ENCODE results near the gene ZNRD2. TPM values are rescaled to one million over a fixed set of nuclear protein-coding genes. Genes with fewer than 3 reads are reported as not detected.
"Not testable (repeated sequence)": the region's sequence is repeated elsewhere in the genome, so short reads cannot be mapped to it uniquely, and the experiment has no call there.

Gene ZNRD2
- total RNA-seq, 1 experiment from 2014 or later = 45.8 TPM

GRCh38 chr11:65522718-65523630, 47.3 kb upstream of the ZNRD2 start:
- not testable (repeated sequence) for H3K4ac ChIP-seq (ENCODE audit: low read depth, low read length); H3K23me2 ChIP-seq (ENCODE audit: insufficient read length, low read depth, low read length, poor library complexity, severe bottlenecking); H2AFZ ChIP-seq (ENCODE audit: low read length); H4K8ac ChIP-seq (replicated peaks; ENCODE audit: insufficient read length, low read depth, low read length); H3K4me1 ChIP-seq (ENCODE audit: insufficient read depth, low read length); H3K27ac Mint-ChIP-seq; H3K27ac ChIP-seq (ENCODE audit: insufficient read length, low read depth, low read length); H4K20me1 ChIP-seq (ENCODE audit: control insufficient read depth, insufficient read depth, insufficient read length); H3K9me3 Mint-ChIP-seq; H2BK20ac ChIP-seq (ENCODE audit: low read depth, low read length, poor library complexity, severe bottlenecking); H4K5ac ChIP-seq (ENCODE audit: insufficient read length, low read depth, low read length); H3K79me1 ChIP-seq (ENCODE audit: insufficient read depth, low read depth, low read length, poor library complexity, severe bottlenecking); H4K91ac ChIP-seq (ENCODE audit: insufficient read length, low read depth, low read length); H3K4me3 Mint-ChIP-seq; H3K56ac ChIP-seq (ENCODE audit: insufficient read length, low read depth, low read length); H3K4me2 ChIP-seq (ENCODE audit: insufficient read depth, insufficient read length, low read length); H3K14ac ChIP-seq (ENCODE audit: insufficient read depth, low read length); H3K23ac ChIP-seq (ENCODE audit: insufficient read length, low read depth, low read length); H3K9ac ChIP-seq (ENCODE audit: extremely low read depth, insufficient read length, low read length); H3K18ac ChIP-seq (ENCODE audit: insufficient read length, low read depth, low read length); H3K9me3 ChIP-seq (ENCODE audit: control insufficient read depth, low read depth, low read length); H2AK5ac ChIP-seq (ENCODE audit: insufficient read length, low read length); H2BK5ac ChIP-seq (ENCODE audit: insufficient read length, low read length); H3K79me2 ChIP-seq (ENCODE audit: insufficient read depth, low read length); H2BK120ac ChIP-seq (ENCODE audit: low read depth, low read length, poor library complexity, severe bottlenecking); H2BK15ac ChIP-seq (ENCODE audit: low read depth, low read length); DNase-seq; H3T11ph ChIP-seq (ENCODE audit: low read length); H2BK12ac ChIP-seq (ENCODE audit: insufficient read length, low read depth, low read length); H3K27me3 ChIP-seq (ENCODE audit: insufficient read depth, low read length)
- no CpG with 5 or more reads among the region's 18 CpGs for WGBS (ENCODE audit: extremely low coverage, insufficient read length, low lambda C conversion rate)
- Mint-ChIP-seq H3K36me3 (ENCODE audit: insufficient read depth in 1 of 3, low read depth in 3 of 3) (peaks cover 9 to 12% (median 9%) of the 10 kb centered on the region in 3 experiments; a peak in 6 of 7 replicates), H3K27me3 (ENCODE audit: low read depth) (peaks cover 18% of the 10 kb centered on the region), H3K4me1 (peaks cover 24 to 34% of the 10 kb centered on the region in 2 experiments)

GRCh38 chr11:65523631-65523968, 46.7 kb upstream of the ZNRD2 start:
- not testable (repeated sequence) for H2BK20ac ChIP-seq (ENCODE audit: low read depth, low read length, poor library complexity, severe bottlenecking); H3K4me3 Mint-ChIP-seq; H3K79me1 ChIP-seq (ENCODE audit: insufficient read depth, low read depth, low read length, poor library complexity, severe bottlenecking); H3K23me2 ChIP-seq (ENCODE audit: insufficient read length, low read depth, low read length, poor library complexity, severe bottlenecking); H3K4ac ChIP-seq (ENCODE audit: low read depth, low read length); H4K5ac ChIP-seq (ENCODE audit: insufficient read length, low read depth, low read length); H3K4me1 ChIP-seq (ENCODE audit: insufficient read depth, low read length); H3K27ac Mint-ChIP-seq; H4K8ac ChIP-seq (replicated peaks; ENCODE audit: insufficient read length, low read depth, low read length); H3K79me2 ChIP-seq (ENCODE audit: insufficient read depth, low read length); H3K9ac ChIP-seq (ENCODE audit: extremely low read depth, insufficient read length, low read length); H3K4me2 ChIP-seq (ENCODE audit: insufficient read depth, insufficient read length, low read length); H3K18ac ChIP-seq (ENCODE audit: insufficient read length, low read depth, low read length); H2AFZ ChIP-seq (ENCODE audit: low read length); H3K9me3 ChIP-seq (ENCODE audit: control insufficient read depth, low read depth, low read length); H2BK15ac ChIP-seq (ENCODE audit: low read depth, low read length); H3K56ac ChIP-seq (ENCODE audit: insufficient read length, low read depth, low read length); H3K27me3 ChIP-seq (ENCODE audit: insufficient read depth, low read length); H4K91ac ChIP-seq (ENCODE audit: insufficient read length, low read depth, low read length); H3K27ac ChIP-seq (ENCODE audit: insufficient read length, low read depth, low read length); H3K23ac ChIP-seq (ENCODE audit: insufficient read length, low read depth, low read length); H3K9me3 Mint-ChIP-seq; H3K14ac ChIP-seq (ENCODE audit: insufficient read depth, low read length); H4K20me1 ChIP-seq (ENCODE audit: control insufficient read depth, insufficient read depth, insufficient read length); H2BK5ac ChIP-seq (ENCODE audit: insufficient read length, low read length); H2AK5ac ChIP-seq (ENCODE audit: insufficient read length, low read length); H3T11ph ChIP-seq (ENCODE audit: low read length); DNase-seq; H2BK120ac ChIP-seq (ENCODE audit: low read depth, low read length, poor library complexity, severe bottlenecking); H2BK12ac ChIP-seq (ENCODE audit: insufficient read length, low read depth, low read length)
- peaks cover 18% of the 10 kb centered on the region for H3K27me3 Mint-ChIP-seq (ENCODE audit: low read depth)
- peaks cover 9 to 12% (median 10%) of the 10 kb centered on the region in 3 experiments for H3K36me3 Mint-ChIP-seq (ENCODE audit: insufficient read depth in 1 of 3, low read depth in 3 of 3)
- peaks cover 24 to 34% of the 10 kb centered on the region in 2 experiments for H3K4me1 Mint-ChIP-seq
- WGBS (ENCODE audit: extremely low coverage, insufficient read length, low lambda C conversion rate) = no CpG with 5 or more reads among the region's 7 CpGs

All from H9 (cell line).